Upper lobe of right lung (tissue), 1 donor: ENCODE data around the gene GDA. TPM values are rescaled to one million over a fixed set of nuclear protein-coding genes. Genes with fewer than 3 reads are reported as not detected.

Experiments
- ATAC-seq: fragments of 200-7000 bp; cut with Tn5 transposase; one replicate; pipeline ENCODE4 v1.9.1; 2020; ENCODE audit warnings: mild to moderate bottlenecking, moderate library complexity
- DNase-seq: peaks from one replicate; pipeline ENCODE4 v3.0.0-alpha.2; 2020
- H3K27ac ChIP-seq: fragments of 200-600 bp; one replicate; pipeline ENCODE4 v1.8.0; 2022
- H3K27me3 ChIP-seq: fragments of 200-600 bp; one replicate; pipeline ENCODE4 v1.8.0; 2022; ENCODE audit warnings: mild to moderate bottlenecking
- H3K36me3 ChIP-seq: fragments of 200-600 bp; one replicate; pipeline ENCODE4 v1.8.0; 2022
- H3K4me1 ChIP-seq: fragments of 200-600 bp; one replicate; pipeline ENCODE4 v1.8.0; 2022
- H3K4me3 ChIP-seq: fragments of 200-600 bp; one replicate; pipeline ENCODE4 v1.8.0; 2022; ENCODE audit warnings: mild to moderate bottlenecking
- H3K9me3 ChIP-seq: fragments of 200-600 bp; one replicate; pipeline ENCODE4 v1.8.0; 2022
- CTCF ChIP-seq: fragments of 200-600 bp; IDR thresholded peaks from one replicate; pipeline ENCODE4 v1.8.0; 2022; ENCODE audit warnings: antibody characterized with exemption
- intact Hi-C: fragments of 100-400 bp; cut with DNase I; formaldehyde crosslinking; loops from one replicate; pipeline ENCODE4 v1.11.0; 2022
- total RNA-seq: library from RNA; stranded (reverse); fragmentation: NEBNext Ultra II Directional; extraction: Animal tissue kit (Norgen Biotek cat#: 25700); gene quantifications from one replicate; pipeline ENCODE4 v1.2.1, GENCODE V29; 2021
- donor health status: DM: no; HTN: yes; CAD: no; lungs with severe emphysema.

Gene GDA
- total RNA-seq, 1 donor from 2014 or later, result 0.20 TPM

- H3K27ac ChIP-seq, result no peak overlapping the region
- H3K9me3 ChIP-seq, result no peaks in the 10 kb centered on the region
- intact Hi-C loops, result no loop called here
- DNase-seq (no peak), ATAC-seq (no peak)
- no peak overlapping the region for H3K4me3 ChIP-seq
- TF ChIP-seq CTCF, result no peak
- H3K36me3 ChIP-seq, result no peaks in the 10 kb centered on the region
- no peaks in the 10 kb centered on the region for H3K27me3 ChIP-seq
- H3K4me1 ChIP-seq, result no peaks in the 10 kb centered on the region
Observed at GRCh38 chr9:72226146-72226812, 77.0 kb downstream of the GDA start.

- Histone ChIP-seq H3K27me3 (no peaks in the 10 kb centered on the region), H3K36me3 (no peaks in the 10 kb centered on the region), H3K9me3 (no peaks in the 10 kb centered on the region), H3K4me1 (no peaks in the 10 kb centered on the region), H3K27ac (no peak overlapping the region), H3K4me3 (no peak overlapping the region)
- intact Hi-C loops, result no loop called here
- TF ChIP-seq CTCF, result no peak
- ATAC-seq (no peak), DNase-seq (no peak)
Observed at GRCh38 chr9:72228282-72228681, 79.0 kb downstream of the GDA start.

DNA sequence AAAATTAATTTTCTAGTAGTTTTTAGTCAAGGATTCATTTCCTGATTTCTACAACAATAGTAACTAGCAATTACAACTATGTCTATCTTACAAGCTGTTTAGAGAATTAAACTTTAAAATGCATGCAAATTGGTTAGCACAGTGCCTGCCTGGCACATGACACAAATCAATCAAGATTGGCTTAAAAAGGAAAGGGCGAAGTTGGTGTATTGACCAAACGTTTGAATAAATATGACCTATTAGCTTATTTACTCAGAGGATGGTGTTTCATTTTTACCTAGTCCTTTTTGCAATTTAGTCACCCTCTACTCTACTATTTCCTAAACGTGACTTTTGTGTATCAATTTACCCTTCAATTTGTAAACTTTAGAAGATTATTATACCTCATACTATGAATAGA is 83.5 kb downstream of the GDA start:
- H3K27me3 ChIP-seq, result peaks cover 3% of the 10 kb centered on the region
- ATAC-seq (no peak), DNase-seq (no peak)
- H3K27ac ChIP-seq, result no peak overlapping the region
- no peaks in the 10 kb centered on the region for H3K4me1 ChIP-seq
- no peak overlapping the region for H3K4me3 ChIP-seq
- H3K36me3 ChIP-seq, result no peaks in the 10 kb centered on the region
- H3K9me3 ChIP-seq, result no peaks in the 10 kb centered on the region
- intact Hi-C loops, result no loop called here
- no peak for TF ChIP-seq CTCF

- H3K27ac ChIP-seq, result no peak overlapping the region
- H3K36me3 ChIP-seq, result no peaks in the 10 kb centered on the region
- no peaks in the 10 kb centered on the region for H3K27me3 ChIP-seq
- no peaks in the 10 kb centered on the region for H3K9me3 ChIP-seq
- no peak for ATAC-seq
- TF ChIP-seq CTCF, result no peak
- no peaks in the 10 kb centered on the region for H3K4me1 ChIP-seq
- intact Hi-C loops, result no loop called here
- DNase-seq, result no peak
- H3K4me3 ChIP-seq, result no peak overlapping the region
Observed at GRCh38 chr9:72247549-72247948, 98.3 kb downstream of the GDA start.

DNA sequence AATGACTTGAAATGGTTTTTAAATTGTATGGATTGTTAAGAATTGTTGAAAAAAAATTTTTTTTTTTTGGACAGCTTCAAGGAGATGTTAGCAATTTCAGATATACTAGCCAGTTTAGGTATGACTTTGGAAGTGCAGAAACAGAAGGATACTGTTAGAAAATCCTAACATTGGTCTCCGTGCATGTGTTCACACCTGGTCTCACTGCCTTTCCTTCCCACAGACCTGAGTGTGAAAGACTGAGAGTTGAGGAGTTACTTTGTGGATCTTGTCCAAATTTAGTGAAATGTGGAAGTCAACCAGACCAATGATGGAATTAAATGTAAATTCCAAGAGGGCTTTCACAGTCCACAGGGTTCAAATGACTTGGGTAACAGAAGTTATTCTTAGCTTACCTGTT is 102.3 kb downstream of the GDA start:
- ATAC-seq (no peak), DNase-seq (no peak)
- no peak overlapping the region for H3K4me3 ChIP-seq
- no peak overlapping the region for H3K27ac ChIP-seq
- H3K36me3 ChIP-seq, result no peaks in the 10 kb centered on the region
- no peaks in the 10 kb centered on the region for H3K9me3 ChIP-seq
- no peak for TF ChIP-seq CTCF
- no peaks in the 10 kb centered on the region for H3K27me3 ChIP-seq
- H3K4me1 ChIP-seq, result no peaks in the 10 kb centered on the region
- intact Hi-C loops, result no loop called here
